Activated CD8-positive, alpha-beta memory T cell treated with anti-CD3 and anti-CD28 coated beads, Interleukin-2, amount 50 U/mL, for 4 hours (primary cell): ENCODE data around the gene KIAA0753.

Experiments used
- DNase-seq: peaks from one replicate; pipeline ENCODE4 v3.0.0-alpha.2; 2020

The KIAA0753 gene

GRCh38 chr17:6568184-6568758 lies 72.2 kb downstream of the KIAA0753 start:
- no peak for DNase-seq

- no peak for DNase-seq
Observed at GRCh38 chr17:6567528-6568183, 72.9 kb downstream of the KIAA0753 start.

- no peak for DNase-seq
Observed at GRCh38 chr17:6561446-6561845, 79.1 kb downstream of the KIAA0753 start.

- no peak for DNase-seq
Observed at GRCh38 chr17:6560496-6560895, 80.0 kb downstream of the KIAA0753 start.

GRCh38 chr17:6559753-6560215 lies 80.7 kb downstream of the KIAA0753 start:
- DNase-seq: no peak

- no peak for DNase-seq
Observed at GRCh38 chr17:6558932-6559752, 81.4 kb downstream of the KIAA0753 start.

GRCh38 chr17:6558276-6558675 lies 82.2 kb downstream of the KIAA0753 start:
- DNase-seq: no peak

- no peak for DNase-seq
Observed at GRCh38 chr17:6557040-6557438, 83.5 kb downstream of the KIAA0753 start.

GRCh38 chr17:6556121-6557039 lies 84.1 kb downstream of the KIAA0753 start, which contains the start of gene PITPNM3:
PITPNM3 (minus strand) TSS chr17:6556555; CDS start chr17:6556406, 149 bp downstream.
- no peak for DNase-seq

- DNase-seq: no peak
Observed at GRCh38 chr17:6555331-6556120, 85.0 kb downstream of the KIAA0753 start.

- no peak for DNase-seq
Observed at GRCh38 chr17:6554871-6555330, 85.6 kb downstream of the KIAA0753 start.

GRCh38 chr17:6554342-6554741 lies 86.2 kb downstream of the KIAA0753 start:
- DNase-seq: no peak

- DNase-seq: no peak
Observed at GRCh38 chr17:6551869-6552531, 88.5 kb downstream of the KIAA0753 start.

- DNase-seq: no peak
Observed at GRCh38 chr17:6551356-6551755, 89.2 kb downstream of the KIAA0753 start.

GRCh38 chr17:6549384-6550036 lies 91.0 kb downstream of the KIAA0753 start:
- no peak for DNase-seq

- DNase-seq: no peak
Observed at GRCh38 chr17:6548578-6549330, 91.8 kb downstream of the KIAA0753 start.

GRCh38 chr17:6548034-6548433 lies 92.5 kb downstream of the KIAA0753 start:
- DNase-seq: no peak

GRCh38 chr17:6547336-6547735 lies 93.2 kb downstream of the KIAA0753 start:
- no peak for DNase-seq

- no peak for DNase-seq
Observed at GRCh38 chr17:6546069-6546718, 94.3 kb downstream of the KIAA0753 start.
